Measurements from ENCODE around the gene SKAP2. TPM values are rescaled to one million over a fixed set of nuclear protein-coding genes. Genes with fewer than 3 reads are reported as not detected.

Gene SKAP2
- total and polyA plus RNA-seq, 2 of the 13 experiments (the other 11 are each of a cell fraction or from before 2014, with no cell fraction given) = 3.6 to 12.9 TPM

DNA sequence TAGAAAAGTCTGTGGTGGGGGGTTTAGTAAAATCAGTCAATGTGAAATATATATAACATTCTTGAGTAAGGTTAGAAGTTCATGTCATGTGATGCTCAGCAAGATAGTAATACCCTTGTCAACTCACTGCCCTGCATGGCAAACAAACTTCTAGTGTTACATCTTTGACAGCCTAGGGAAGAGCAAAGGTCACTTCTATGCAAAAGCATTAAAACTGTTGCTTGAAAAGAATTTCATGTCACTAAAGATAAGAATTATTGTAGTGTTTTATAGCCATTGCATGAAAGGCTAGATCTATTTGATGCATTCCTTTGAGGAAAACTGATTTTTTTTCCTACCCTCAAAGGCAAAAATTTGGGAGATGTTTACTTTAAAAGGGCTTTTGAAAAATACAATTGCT, 176.0 kb downstream of the SKAP2 start (continued):
- no peak for TF ChIP-seq FOXO4 (CRISPR knock-in tag; conservative IDR thresholded peaks at IDR 0.05)
- TF ChIP-seq ZNF704 (CRISPR knock-in tag; IDR thresholded peaks at IDR 0.05; ENCODE audit: borderline replicate concordance) = no peak
- TF ChIP-seq THAP8 (CRISPR knock-in tag; IDR thresholded peaks at IDR 0.05; ENCODE audit: borderline replicate concordance) = no peak
- no peak for TF ChIP-seq SRF (IDR thresholded peaks at IDR 0.05; ENCODE audit: low read depth, low read length)
- peak; percentile 88 for TF ChIP-seq BCL6 (CRISPR knock-in tag; IDR thresholded peaks at IDR 0.05)
- TF ChIP-seq AKAP8 (CRISPR knock-in tag; IDR thresholded peaks at IDR 0.05) = no peak
- no peak for TF ChIP-seq HOMEZ (CRISPR knock-in tag; IDR thresholded peaks at IDR 0.05; ENCODE audit: low read depth)
- no peak for TF ChIP-seq ZNF777 (CRISPR knock-in tag; IDR thresholded peaks at IDR 0.05)
- no peak for TF ChIP-seq ZC3H4 (CRISPR knock-in tag; IDR thresholded peaks at IDR 0.05; ENCODE audit: borderline replicate concordance)
- TF ChIP-seq FOSL2 (CRISPR knock-in tag; IDR thresholded peaks at IDR 0.05) = no peak; the same call in 1 of the 2 replicates
- TF ChIP-seq ZNF790 (CRISPR knock-in tag; IDR thresholded peaks at IDR 0.05; ENCODE audit: borderline replicate concordance) = no peak
- TF ChIP-seq KDM5B (CRISPR knock-in tag; IDR thresholded peaks at IDR 0.05; ENCODE audit: borderline replicate concordance) = no peak
- TF ChIP-seq ZNF296 (CRISPR knock-in tag; conservative IDR thresholded peaks at IDR 0.05) = no peak
- TF ChIP-seq, protein P1, sequence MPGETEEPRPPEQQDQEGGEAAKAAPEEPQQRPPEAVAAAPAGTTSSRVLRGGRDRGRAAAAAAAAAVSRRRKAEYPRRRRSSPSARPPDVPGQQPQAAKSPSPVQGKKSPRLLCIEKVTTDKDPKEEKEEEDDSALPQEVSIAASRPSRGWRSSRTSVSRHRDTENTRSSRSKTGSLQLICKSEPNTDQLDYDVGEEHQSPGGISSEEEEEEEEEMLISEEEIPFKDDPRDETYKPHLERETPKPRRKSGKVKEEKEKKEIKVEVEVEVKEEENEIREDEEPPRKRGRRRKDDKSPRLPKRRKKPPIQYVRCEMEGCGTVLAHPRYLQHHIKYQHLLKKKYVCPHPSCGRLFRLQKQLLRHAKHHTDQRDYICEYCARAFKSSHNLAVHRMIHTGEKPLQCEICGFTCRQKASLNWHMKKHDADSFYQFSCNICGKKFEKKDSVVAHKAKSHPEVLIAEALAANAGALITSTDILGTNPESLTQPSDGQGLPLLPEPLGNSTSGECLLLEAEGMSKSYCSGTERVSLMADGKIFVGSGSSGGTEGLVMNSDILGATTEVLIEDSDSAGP (CRISPR knock-in tag; IDR thresholded peaks at IDR 0.05; ENCODE audit: borderline replicate concordance) = no peak
- TF ChIP-seq SP5 (CRISPR knock-in tag; IDR thresholded peaks at IDR 0.05; ENCODE audit: borderline replicate concordance, low read depth) = no peak
- TF ChIP-seq, protein P2, sequence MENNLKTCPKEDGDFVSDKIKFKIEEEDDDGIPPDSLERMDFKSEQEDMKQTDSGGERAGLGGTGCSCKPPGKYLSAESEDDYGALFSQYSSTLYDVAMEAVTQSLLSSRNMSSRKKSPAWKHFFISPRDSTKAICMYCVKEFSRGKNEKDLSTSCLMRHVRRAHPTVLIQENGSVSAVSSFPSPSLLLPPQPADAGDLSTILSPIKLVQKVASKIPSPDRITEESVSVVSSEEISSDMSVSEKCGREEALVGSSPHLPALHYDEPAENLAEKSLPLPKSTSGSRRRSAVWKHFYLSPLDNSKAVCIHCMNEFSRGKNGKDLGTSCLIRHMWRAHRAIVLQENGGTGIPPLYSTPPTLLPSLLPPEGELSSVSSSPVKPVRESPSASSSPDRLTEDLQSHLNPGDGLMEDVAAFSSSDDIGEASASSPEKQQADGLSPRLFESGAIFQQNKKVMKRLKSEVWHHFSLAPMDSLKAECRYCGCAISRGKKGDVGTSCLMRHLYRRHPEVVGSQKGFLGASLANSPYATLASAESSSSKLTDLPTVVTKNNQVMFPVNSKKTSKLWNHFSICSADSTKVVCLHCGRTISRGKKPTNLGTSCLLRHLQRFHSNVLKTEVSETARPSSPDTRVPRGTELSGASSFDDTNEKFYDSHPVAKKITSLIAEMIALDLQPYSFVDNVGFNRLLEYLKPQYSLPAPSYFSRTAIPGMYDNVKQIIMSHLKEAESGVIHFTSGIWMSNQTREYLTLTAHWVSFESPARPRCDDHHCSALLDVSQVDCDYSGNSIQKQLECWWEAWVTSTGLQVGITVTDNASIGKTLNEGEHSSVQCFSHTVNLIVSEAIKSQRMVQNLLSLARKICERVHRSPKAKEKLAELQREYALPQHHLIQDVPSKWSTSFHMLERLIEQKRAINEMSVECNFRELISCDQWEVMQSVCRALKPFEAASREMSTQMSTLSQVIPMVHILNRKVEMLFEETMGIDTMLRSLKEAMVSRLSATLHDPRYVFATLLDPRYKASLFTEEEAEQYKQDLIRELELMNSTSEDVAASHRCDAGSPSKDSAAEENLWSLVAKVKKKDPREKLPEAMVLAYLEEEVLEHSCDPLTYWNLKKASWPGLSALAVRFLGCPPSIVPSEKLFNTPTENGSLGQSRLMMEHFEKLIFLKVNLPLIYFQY (CRISPR knock-in tag; IDR thresholded peaks at IDR 0.05; ENCODE audit: borderline replicate concordance) = no peak
- TF ChIP-seq SOX5 (CRISPR knock-in tag; IDR thresholded peaks at IDR 0.05; ENCODE audit: borderline replicate concordance) = peak; percentile 62; the same call in 1 of the 2 replicates
